BE2C (cell line): ENCODE results near the gene AQP10.

Experiments
- DNase-seq: peaks from one replicate; pipeline ENCODE4 v3.0.0-alpha.2; 2020
- H3K27me3 ChIP-seq: fragments of 250-450 bp; sonication (Bioruptor Pico); 2 replicates; pipeline ENCODE4 v1.5.1; 2020; ENCODE audit warnings: mild to moderate bottlenecking
- H3K36me3 ChIP-seq: fragments of 250-450 bp; sonication (Bioruptor Pico); 2 replicates; pipeline ENCODE4 v1.5.1; 2020; ENCODE audit warnings: mild to moderate bottlenecking
- H3K4me1 ChIP-seq: fragments of 250-450 bp; sonication (Bioruptor Pico); 2 replicates; pipeline ENCODE4 v1.5.1; 2020
- H3K4me3 ChIP-seq: 2 replicates; pipeline ENCODE4 v1.5.1; 2011; ENCODE audit warnings: low read depth, low read length
- H3K9me3 ChIP-seq: fragments of 250-450 bp; sonication (Bioruptor Pico); 2 replicates; pipeline ENCODE4 v1.5.1; 2020
- CTCF ChIP-seq: IDR thresholded peaks from 2 replicates; pipeline ENCODE4 v1.5.1; 2012; ENCODE audit warnings: mild to moderate bottlenecking, low read depth, low read length

Gene AQP10

GRCh38 chr1:154344977-154345837 is 24.3 kb downstream of the AQP10 start:
- no peak overlapping the region for H3K4me3 ChIP-seq
- no peaks in the 10 kb centered on the region for H3K4me1 ChIP-seq
- peaks cover 82% of the 10 kb centered on the region for H3K36me3 ChIP-seq
- no peaks in the 10 kb centered on the region for H3K27me3 ChIP-seq
- H3K9me3 ChIP-seq = no peaks in the 10 kb centered on the region
- peak; percentile 70 for TF ChIP-seq CTCF
- peak; percentile 67 for DNase-seq

- DNase-seq = no peak
- TF ChIP-seq CTCF = no peak
- H3K9me3 ChIP-seq = no peaks in the 10 kb centered on the region
- H3K4me1 ChIP-seq = no peaks in the 10 kb centered on the region
- peaks cover 70% of the 10 kb centered on the region for H3K36me3 ChIP-seq
- H3K4me3 ChIP-seq = no peak overlapping the region
- no peaks in the 10 kb centered on the region for H3K27me3 ChIP-seq
Measured at GRCh38 chr1:154346276-154346917, 25.5 kb downstream of the AQP10 start.

GRCh38 chr1:154347961-154348360 is 27.1 kb downstream of the AQP10 start:
- H3K4me3 ChIP-seq = no peak overlapping the region
- no peak for TF ChIP-seq CTCF
- H3K9me3 ChIP-seq = no peaks in the 10 kb centered on the region
- DNase-seq = no peak
- H3K27me3 ChIP-seq = no peaks in the 10 kb centered on the region
- H3K4me1 ChIP-seq = no peaks in the 10 kb centered on the region
- peaks cover 55% of the 10 kb centered on the region for H3K36me3 ChIP-seq

- Histone ChIP-seq H3K4me1 (peaks cover 2% of the 10 kb centered on the region; the same call in 1 of the 2 replicates), H3K9me3 (no peaks in the 10 kb centered on the region), H3K36me3 (peaks cover 49% of the 10 kb centered on the region), H3K4me3 (no peak overlapping the region), H3K27me3 (no peaks in the 10 kb centered on the region)
- DNase-seq = peak; percentile 39
- TF ChIP-seq CTCF = peak; percentile 23
Measured at GRCh38 chr1:154348429-154349076, 27.7 kb downstream of the AQP10 start.

GRCh38 chr1:154349121-154349520 is 28.2 kb downstream of the AQP10 start:
- Histone ChIP-seq H3K4me1 (peaks cover 2% of the 10 kb centered on the region; the same call in 1 of the 2 replicates), H3K36me3 (peaks cover 43% of the 10 kb centered on the region), H3K4me3 (no peak overlapping the region), H3K9me3 (no peaks in the 10 kb centered on the region), H3K27me3 (no peaks in the 10 kb centered on the region)
- no peak for DNase-seq
- TF ChIP-seq CTCF = no peak
